ENCODE data around the gene FOLR2.

- TF ChIP-seq CTCF (IDR thresholded peaks at IDR 0.05 in 2 of 3, conservative IDR thresholded peaks at IDR 0.05 in 1 of 3; ENCODE audit: borderline replicate concordance in 1 of 3, insufficient read depth in 1 of 3, low read depth in 2 of 3, low read length in 2 of 3) (no peak), POLR2AphosphoS5 (IDR thresholded peaks at IDR 0.05; ENCODE audit: low read depth, low read length) (no peak), SRF (IDR thresholded peaks at IDR 0.05; ENCODE audit: low read depth) (no peak), POLR2A (IDR thresholded peaks at IDR 0.05; ENCODE audit: borderline replicate concordance, extremely low read depth, insufficient read depth, insufficient read length) (no peak), MAX (IDR thresholded peaks at IDR 0.05) (no peak), SIN3A (IDR thresholded peaks at IDR 0.05; ENCODE audit: low read depth) (no peak)
These were observed 28.3 kb upstream of the FOLR2 start for GRCh38 chr11:72188267-72188666.
